HG03457 (cell line): ENCODE data around the gene CNTNAP2.

Source experiments
- ATAC-seq: cut with Tn5 transposase; IDR thresholded peaks from one replicate; pipeline ENCODE4 v1.9.1; 2021; ENCODE audit warnings: moderate number of reproducible peaks; ENCODE audit not compliant: unreplicated experiment

The CNTNAP2 gene

GRCh38 chr7:148148456-148148855, 2031.9 kb downstream of the CNTNAP2 start:
- ATAC-seq: no peak

DNA sequence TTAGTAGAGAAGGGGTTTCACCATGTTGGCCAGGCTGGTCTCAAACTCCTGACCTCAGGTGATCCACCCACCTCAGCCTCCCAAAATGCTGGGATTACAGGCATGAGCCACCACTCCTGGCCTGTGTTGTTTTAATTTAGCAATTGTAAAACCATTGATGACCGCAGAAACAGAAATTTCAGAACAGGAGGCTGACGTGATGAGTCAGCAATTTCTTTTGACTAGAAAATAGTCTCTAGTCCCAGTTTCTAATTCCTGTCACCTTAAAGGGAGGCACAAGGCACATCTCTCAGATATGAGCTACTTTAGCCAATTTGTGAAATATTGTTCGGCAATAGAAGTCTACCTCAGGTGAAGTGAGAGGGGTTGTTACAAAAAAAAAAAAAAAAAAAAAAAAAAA, 2033.1 kb downstream of the CNTNAP2 start:
- ATAC-seq: no peak

DNA sequence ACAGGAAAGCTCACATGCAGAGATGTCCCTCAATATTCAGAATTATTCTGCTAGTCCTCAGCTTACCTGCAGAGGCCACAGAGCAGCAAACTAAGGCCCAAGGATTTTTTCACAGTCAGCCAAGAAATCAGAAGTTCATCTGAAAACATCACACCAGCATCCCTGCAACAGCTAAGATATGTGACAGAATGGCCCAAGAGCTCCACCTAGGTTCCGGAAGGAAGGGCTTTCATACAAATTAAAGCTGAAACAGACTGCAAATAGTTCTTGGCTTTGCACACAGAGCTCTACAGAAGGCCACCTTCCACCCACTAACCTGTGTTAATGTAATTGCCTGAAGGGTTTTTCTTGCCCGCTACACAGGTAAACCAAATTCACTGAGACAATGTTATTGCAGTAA, 2035.2 kb downstream of the CNTNAP2 start:
- no peak for ATAC-seq

- ATAC-seq: no peak
Measured at GRCh38 chr7:148153616-148154284, 2037.1 kb downstream of the CNTNAP2 start.

- no peak for ATAC-seq
Measured at GRCh38 chr7:148155000-148155399, 2038.4 kb downstream of the CNTNAP2 start.

DNA sequence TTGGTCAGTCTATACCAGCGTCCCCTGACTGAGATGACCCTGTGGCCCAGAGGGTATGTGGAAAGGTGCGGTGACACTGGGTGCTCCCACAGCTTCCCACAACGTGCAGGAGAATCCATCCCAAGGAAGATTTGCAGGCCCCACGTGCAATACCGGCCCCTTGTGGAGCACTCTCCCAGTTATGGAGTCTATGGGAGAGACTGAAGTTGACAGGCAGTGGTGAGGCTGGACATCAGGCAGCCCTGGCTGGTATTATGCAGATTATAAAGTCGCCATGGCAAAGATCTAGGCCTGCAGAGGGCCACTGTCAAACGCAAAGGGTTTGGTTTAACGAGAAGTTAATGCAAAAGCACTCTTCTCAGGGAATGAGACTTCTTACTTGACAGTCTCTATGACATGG, 2039.2 kb downstream of the CNTNAP2 start:
- no peak for ATAC-seq

GRCh38 chr7:148156233-148156632, 2039.6 kb downstream of the CNTNAP2 start:
- no peak for ATAC-seq

- no peak for ATAC-seq
Measured at GRCh38 chr7:148159331-148159730, 2042.7 kb downstream of the CNTNAP2 start.

GRCh38 chr7:148161776-148162175, 2045.2 kb downstream of the CNTNAP2 start:
- ATAC-seq: no peak

DNA sequence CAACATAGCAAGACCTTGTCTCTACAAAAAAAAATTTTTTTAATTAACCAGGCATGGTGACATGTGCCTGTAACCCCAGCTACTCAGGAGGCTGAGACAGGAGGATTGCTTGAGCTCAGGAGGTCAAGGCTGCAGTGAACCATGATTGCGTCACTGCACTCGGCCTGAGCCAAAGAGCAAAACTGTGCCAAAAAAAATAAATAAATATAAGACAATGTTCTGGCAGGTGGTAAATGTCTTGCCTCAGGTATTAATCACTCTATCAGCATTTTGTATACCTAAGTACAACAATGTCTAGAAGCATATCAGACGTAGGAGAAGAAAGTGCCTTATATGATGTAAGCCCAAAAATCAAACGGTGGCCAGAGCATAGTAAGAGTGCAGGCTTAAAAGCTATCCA, 2046.2 kb downstream of the CNTNAP2 start:
- ATAC-seq: no peak

GRCh38 chr7:148163246-148163645, 2046.6 kb downstream of the CNTNAP2 start:
- ATAC-seq: no peak

GRCh38 chr7:148172920-148173319, 2056.3 kb downstream of the CNTNAP2 start:
- no peak for ATAC-seq

GRCh38 chr7:148173369-148173768, 2056.8 kb downstream of the CNTNAP2 start:
- no peak for ATAC-seq

GRCh38 chr7:148174376-148174775, 2057.8 kb downstream of the CNTNAP2 start:
- no peak for ATAC-seq

- no peak for ATAC-seq
Measured at GRCh38 chr7:148175512-148175911, 2058.9 kb downstream of the CNTNAP2 start.

DNA sequence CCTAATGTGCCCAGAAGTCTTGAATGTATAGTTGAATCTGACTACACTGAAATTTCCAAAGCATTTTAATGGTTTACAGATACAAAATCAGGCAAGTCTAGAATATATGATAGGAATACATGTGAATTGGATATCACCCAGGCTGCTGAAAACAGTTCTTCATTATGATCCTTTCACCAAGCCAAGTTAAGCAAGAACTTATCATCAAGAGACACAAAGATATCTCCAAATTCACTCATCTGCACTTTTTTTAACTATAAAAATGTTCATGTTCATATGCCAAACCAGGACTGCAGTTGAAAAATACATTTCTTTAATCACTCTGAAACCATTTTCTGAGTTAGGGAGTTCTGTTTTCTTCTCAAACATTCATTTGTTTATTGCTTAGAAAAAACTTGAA, 2061.4 kb downstream of the CNTNAP2 start:
- ATAC-seq: no peak

DNA sequence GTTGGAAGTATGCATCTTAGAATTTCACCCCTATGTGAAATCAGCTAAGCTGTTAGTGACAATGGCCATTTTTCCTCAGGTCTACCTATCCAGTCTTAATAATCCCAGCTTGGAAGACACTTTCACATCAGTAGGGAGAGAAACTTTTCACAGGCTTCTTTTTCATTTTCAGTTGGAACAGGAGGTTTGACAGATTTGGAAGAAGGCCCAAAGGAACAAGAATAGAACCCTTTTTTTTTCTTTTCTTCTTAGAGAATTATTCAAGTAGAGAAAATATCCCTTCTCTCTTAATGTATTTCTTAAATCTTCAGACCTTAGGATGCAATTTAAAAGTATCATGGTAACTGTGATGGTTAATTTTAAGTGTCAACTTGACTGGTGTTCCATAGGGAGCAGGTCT, 2063.5 kb downstream of the CNTNAP2 start:
- ATAC-seq: no peak

DNA sequence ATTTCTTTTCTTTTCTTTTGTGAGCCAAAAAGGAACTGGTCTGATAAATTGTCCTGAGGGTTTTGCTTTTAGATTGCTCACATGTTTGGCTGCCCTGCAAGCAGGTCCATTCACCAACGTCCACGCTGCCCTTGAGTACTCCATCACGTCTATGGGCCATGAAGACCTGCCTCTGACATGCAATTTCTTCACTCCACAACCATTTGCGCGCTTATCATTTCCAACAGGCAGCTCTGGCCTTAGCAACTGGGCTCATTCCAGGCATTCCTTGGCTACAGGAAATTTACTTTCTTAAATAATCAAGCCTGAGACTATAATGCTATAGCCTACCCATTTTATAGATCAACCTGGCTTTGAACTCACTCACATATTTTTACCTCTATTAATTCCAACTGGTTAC, 2065.7 kb downstream of the CNTNAP2 start:
- no peak for ATAC-seq

DNA sequence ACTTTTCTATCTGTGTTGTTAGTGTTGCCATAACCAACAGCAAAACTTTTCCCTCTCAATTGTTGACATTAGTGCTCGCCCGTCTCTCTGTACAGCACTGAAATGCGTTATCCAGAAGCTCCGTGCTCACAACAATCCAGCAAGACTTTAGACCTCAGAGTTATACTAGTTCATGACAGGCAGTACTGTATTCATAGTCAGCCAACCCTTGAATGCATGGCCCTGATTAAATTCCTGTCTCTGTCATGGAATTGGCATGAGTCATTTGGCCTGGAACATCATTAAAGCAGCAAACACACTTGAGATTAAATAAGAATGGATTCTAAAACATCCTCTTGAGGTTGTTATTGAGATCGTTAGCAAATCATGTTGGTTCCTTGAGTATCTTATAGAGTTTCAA, 2068.4 kb downstream of the CNTNAP2 start:
- ATAC-seq: no peak

GRCh38 chr7:148187471-148187870, 2070.9 kb downstream of the CNTNAP2 start:
- no peak for ATAC-seq

- ATAC-seq: no peak
Measured at GRCh38 chr7:148191391-148192065, 2074.9 kb downstream of the CNTNAP2 start.

- no peak for ATAC-seq
Measured at GRCh38 chr7:148192491-148192890, 2075.9 kb downstream of the CNTNAP2 start.

GRCh38 chr7:148201992-148202391, 2085.4 kb downstream of the CNTNAP2 start:
- no peak for ATAC-seq
